ENCODE data around the gene FAM83G. TPM values are rescaled to one million over a fixed set of nuclear protein-coding genes. Genes with fewer than 3 reads are reported as not detected.
A peak's percentile ranks its signal among the peaks of the same experiment; 100 is the strongest.

FAM83G gene
- total and polyA plus RNA-seq, 2 experiments from 2014 or later: 7.6 to 44.5 TPM

GRCh38 chr17:18938692-18939023 is 65.9 kb downstream of the FAM83G start:
- Mint-ChIP-seq H3K4me1 (no peaks in the 10 kb centered on the region), H3K27me3 (ENCODE audit: insufficient read depth, low read depth, poor library complexity) (peaks cover 2% of the 10 kb centered on the region), H3K4me3 (no peak overlapping the region), H3K36me3 (ENCODE audit: low read depth) (no peaks in the 10 kb centered on the region), H3K9me3 (no peaks in the 10 kb centered on the region), H3K27ac (no peak overlapping the region)
- Histone ChIP-seq H2AFZ (peak overlapping the region; percentile 72), H3F3A (replicated peaks; ENCODE audit: low read depth) (no peaks in the 10 kb centered on the region), H3K36me3 (ENCODE audit: insufficient read depth) (no peaks in the 10 kb centered on the region), H3K27ac (ENCODE audit: low read depth) (no peak overlapping the region), H3K4me2 (no peak overlapping the region), H3K4me1 (ENCODE audit: insufficient read depth) (no peaks in the 10 kb centered on the region), H3K4me3 (no peak overlapping the region), H4K20me1 (replicated peaks; ENCODE audit: insufficient read depth) (no peaks in the 10 kb centered on the region), H3K9me2 (ENCODE audit: insufficient read depth) (no peaks in the 10 kb centered on the region), H3K79me2 (replicated peaks; ENCODE audit: insufficient read depth) (no peaks in the 10 kb centered on the region), H3K27me3 (ENCODE audit: insufficient read depth) (no peaks in the 10 kb centered on the region)
- ATAC-seq: no peak
- no peak for DNase-seq (ENCODE audit: low spot score)
- TF ChIP-seq EZH2 (IDR thresholded peaks at IDR 0.05; ENCODE audit: low read depth, unreplicated experiment): no peak
- TF ChIP-seq ZNF331 (CRISPR knock-in tag; IDR thresholded peaks at IDR 0.05; ENCODE audit: low read depth): no peak
- no peak for TF ChIP-seq STAT1 (IDR thresholded peaks at IDR 0.05; ENCODE audit: unreplicated experiment)
- TF ChIP-seq ZNF114 (CRISPR knock-in tag; IDR thresholded peaks at IDR 0.05): no peak
- TF ChIP-seq ETS1 (IDR thresholded peaks at IDR 0.05): no peak
- no peak for TF ChIP-seq EZH2phosphoT487 (IDR thresholded peaks at IDR 0.05; ENCODE audit: unreplicated experiment)
- no peak for TF ChIP-seq POLR2AphosphoS5 (IDR thresholded peaks at IDR 0.05; ENCODE audit: low read depth)
- no peak for TF ChIP-seq NANOG (IDR thresholded peaks at IDR 0.05; ENCODE audit: borderline replicate concordance)
- no peak for TF ChIP-seq CTCF (conservative IDR thresholded peaks at IDR 0.05; ENCODE audit: low read depth in 2 of 2)
- TF ChIP-seq CREB1 (CRISPR knock-in tag; IDR thresholded peaks at IDR 0.05; ENCODE audit: low read depth): no peak
- TF ChIP-seq JUNB (IDR thresholded peaks at IDR 0.05; ENCODE audit: unreplicated experiment): no peak
- no peak for TF ChIP-seq REST (IDR thresholded peaks at IDR 0.05; ENCODE audit: unreplicated experiment)
- no peak for TF ChIP-seq ZNF462 (CRISPR knock-in tag; IDR thresholded peaks at IDR 0.05)
